ENCODE data around the gene ZNF256. TPM values are rescaled to one million over a fixed set of nuclear protein-coding genes. Genes with fewer than 3 reads are reported as not detected.

Gene ZNF256
- total RNA-seq, 4 donors from 2014 or later, result 3.8 to 13.5 (median 4.2) TPM

GRCh38 chr19:57903618-57904184 is 43.8 kb downstream of the ZNF256 start:
- Histone ChIP-seq H3K4me3 (no peak overlapping the region), H3K27me3 (no peaks in the 10 kb centered on the region), H3K9me3 (peaks cover 7 to 12% of the 10 kb centered on the region in 2 donors), H3K4me1 (peaks cover 0 to 6% (median 0%) of the 10 kb centered on the region in 4 donors), H3K27ac (peak overlapping the region in 1 of 4 donors; percentile 31), H3K36me3 (peaks cover 0 to 18% (median 8%) of the 10 kb centered on the region in 4 donors)
- no peak for DNase-seq
- 55 to 70% methylated on average over 6 to 7 of the region's 7 CpGs for WGBS, 2 donors (ENCODE audit: low coverage in 1 of 2)
- intact Hi-C loops (cut with DNase I; ENCODE audit: low total_unique reads) (no loop called here), in situ Hi-C loops (cut with MboI; ENCODE audit: low pct_ligation_motif_present in 1 of 4, low pct_unique_long_range_greater_than_20kb in 1 of 4, low sequenced_read_pairs in 3 of 4) (loop anchor here in 1 of 4 donors (25.0 kb wide), 1 partner anchor 166 kb away; the partner anchor contains the start of genes ZNF671 and ZNF776)
- TF ChIP-seq EP300 (IDR thresholded peaks at IDR 0.05; ENCODE audit: low read depth) (no peak), CTCF (IDR thresholded peaks at IDR 0.05) (peak in 1 of 5 experiments; percentile 3), POLR2A (IDR thresholded peaks at IDR 0.05) (no peak), POLR2AphosphoS5 (IDR thresholded peaks at IDR 0.05) (no peak)

- H3K27me3 ChIP-seq, result no peaks in the 10 kb centered on the region
- H3K9me3 ChIP-seq, result peaks cover 0 to 4% of the 10 kb centered on the region in 2 donors
- intact Hi-C loops (cut with DNase I; ENCODE audit: low total_unique reads) (no loop called here), in situ Hi-C loops (cut with MboI; ENCODE audit: low pct_ligation_motif_present in 1 of 4, low pct_unique_long_range_greater_than_20kb in 1 of 4, low sequenced_read_pairs in 3 of 4) (loop anchor here in 1 of 4 donors (25.0 kb wide), 1 partner anchor 163 kb away; the partner anchor contains the start of genes ZNF671 and ZNF776)
- whole genome bisulfite sequencing, 2 donors (ENCODE audit: low coverage in 1 of 2), result 67 to 79% methylated on average over 2 to 5 of the region's 5 CpGs
- no peak for DNase-seq
- no peak for TF ChIP-seq POLR2AphosphoS5 (IDR thresholded peaks at IDR 0.05)
- TF ChIP-seq POLR2A (IDR thresholded peaks at IDR 0.05), result no peak
- no peak overlapping the region for H3K27ac ChIP-seq
- H3K36me3 ChIP-seq, result no peaks in the 10 kb centered on the region
- no peak overlapping the region for H3K4me3 ChIP-seq
- H3K4me1 ChIP-seq, result peaks cover 0 to 6% (median 0%) of the 10 kb centered on the region in 4 donors
Measured at GRCh38 chr19:57900311-57900710, 47.2 kb downstream of the ZNF256 start.

Other genes starting within 250 kb of the ZNF256 start
- gene ZNF154, start 238.5 kb downstream of the ZNF256 start, total RNA-seq, result 1 to 10 TPM; 1.1 to 2.2 (median 1.8) TPM
- gene ZNF671, start 220.1 kb downstream of the ZNF256 start, total RNA-seq, result 1 to 10 TPM in 3 of 4 donors, under 1 TPM in 1; 0.60 to 7.5 (median 4.7) TPM
- 100 to 1,000 TPM in 1 of 4 donors, 10 to 100 TPM in 3; 15.0 to 120 (median 16.7) TPM for gene ZNF776, start 200.9 kb downstream of the ZNF256 start, total RNA-seq
- 10 to 100 TPM; 20.8 to 79.2 (median 27.3) TPM for gene ZNF586, start 178.0 kb downstream of the ZNF256 start, total RNA-seq
- gene ZNF552, start 132.8 kb downstream of the ZNF256 start, total RNA-seq, result 100 to 1,000 TPM in 1 of 4 donors, 10 to 100 TPM in 3; 41.2 to 145 (median 68.8) TPM
- gene ZNF587B, start 117.4 kb downstream of the ZNF256 start, total RNA-seq, result 10 to 100 TPM; 16.1 to 34.4 (median 22.0) TPM
- 10 to 100 TPM; 22.4 to 61.0 (median 44.8) TPM for gene ZNF587, start 97.8 kb downstream of the ZNF256 start, total RNA-seq
- 10 to 100 TPM; 11.5 to 25.1 (median 19.7) TPM for gene ZNF814, start 58.7 kb downstream of the ZNF256 start, total RNA-seq
- 100 to 1,000 TPM in 1 of 4 donors, 10 to 100 TPM in 2, 1 to 10 TPM in 1; 9.8 to 119 (median 11.2) TPM for gene ZNF417, start 31.1 kb downstream of the ZNF256 start, total RNA-seq
- 1 to 10 TPM; 1.9 to 6.4 (median 4.0) TPM for gene ZNF418, start 12.3 kb downstream of the ZNF256 start, total RNA-seq
- not detected for gene C19orf18, start 26.8 kb upstream of the ZNF256 start, total RNA-seq
- gene ZNF606, start 55.1 kb upstream of the ZNF256 start, total RNA-seq, result 10 to 100 TPM; 13.7 to 27.7 (median 16.2) TPM
- gene ZSCAN1, start 86.3 kb upstream of the ZNF256 start, total RNA-seq, result not detected
- gene ZNF135, start 111.6 kb upstream of the ZNF256 start, total RNA-seq, result 10 to 100 TPM in 1 of 4 donors, 1 to 10 TPM in 3; 1.6 to 20.9 (median 2.1) TPM
- gene ZSCAN18, start 150.5 kb upstream of the ZNF256 start, total RNA-seq, result 10 to 100 TPM; 30.4 to 50.0 (median 42.8) TPM
- 1 to 10 TPM in 3 of 4 donors, under 1 TPM in 1; 0.60 to 5.5 (median 4.0) TPM for gene ZNF329, start 203.1 kb upstream of the ZNF256 start, total RNA-seq
- gene ZNF274, start 235.4 kb upstream of the ZNF256 start, total RNA-seq, result 10 to 100 TPM; 12.5 to 30.8 (median 19.0) TPM